H1 (cell line): ENCODE measurements around the gene EYA4.

Source experiments
- ATF2 ChIP-seq: IDR thresholded peaks from 2 replicates; pipeline ENCODE4 v1.6.1; 2012; ENCODE audit warnings: low read length, inconsistent platforms
- CBX5 ChIP-seq: fragments of 300-800, 300-1000 bp; sonication (generic); IDR thresholded peaks from 2 replicates; pipeline ENCODE4 v1.7.1; 2016; ENCODE audit warnings: antibody characterized with exemption, low read length, low read depth
- TF ChIP-seq, protein P1 (sequence below): IDR thresholded peaks from 2 replicates; pipeline ENCODE4 v1.6.1; 2011; ENCODE audit warnings: low read length, improper control_type of control experiment
- TF ChIP-seq, protein P2 (sequence below), 3 experiments: IDR thresholded peaks; 1 replicate in 2 of 3; 2 replicates in 1 of 3; pipeline versions ENCODE4 v1.5.1 to v1.6.1; 2011; ENCODE audit warnings: low read length in 3 of 3, mild to moderate bottlenecking in 3 of 3, inconsistent platforms in 2 of 3, low read depth in 1 of 3, moderate library complexity in 1 of 3; ENCODE audit not compliant: insufficient read depth in 1 of 3; ENCODE audit errors: control extremely low read depth in 1 of 3

GRCh38 chr6:133218852-133219251, 22.3 kb upstream of the EYA4 start:
- TF ChIP-seq, protein P1, sequence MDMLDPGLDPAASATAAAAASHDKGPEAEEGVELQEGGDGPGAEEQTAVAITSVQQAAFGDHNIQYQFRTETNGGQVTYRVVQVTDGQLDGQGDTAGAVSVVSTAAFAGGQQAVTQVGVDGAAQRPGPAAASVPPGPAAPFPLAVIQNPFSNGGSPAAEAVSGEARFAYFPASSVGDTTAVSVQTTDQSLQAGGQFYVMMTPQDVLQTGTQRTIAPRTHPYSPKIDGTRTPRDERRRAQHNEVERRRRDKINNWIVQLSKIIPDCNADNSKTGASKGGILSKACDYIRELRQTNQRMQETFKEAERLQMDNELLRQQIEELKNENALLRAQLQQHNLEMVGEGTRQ = no peak
- TF ChIP-seq ATF2 = no peak
- no peak for TF ChIP-seq CBX5
- TF ChIP-seq, protein P2, sequence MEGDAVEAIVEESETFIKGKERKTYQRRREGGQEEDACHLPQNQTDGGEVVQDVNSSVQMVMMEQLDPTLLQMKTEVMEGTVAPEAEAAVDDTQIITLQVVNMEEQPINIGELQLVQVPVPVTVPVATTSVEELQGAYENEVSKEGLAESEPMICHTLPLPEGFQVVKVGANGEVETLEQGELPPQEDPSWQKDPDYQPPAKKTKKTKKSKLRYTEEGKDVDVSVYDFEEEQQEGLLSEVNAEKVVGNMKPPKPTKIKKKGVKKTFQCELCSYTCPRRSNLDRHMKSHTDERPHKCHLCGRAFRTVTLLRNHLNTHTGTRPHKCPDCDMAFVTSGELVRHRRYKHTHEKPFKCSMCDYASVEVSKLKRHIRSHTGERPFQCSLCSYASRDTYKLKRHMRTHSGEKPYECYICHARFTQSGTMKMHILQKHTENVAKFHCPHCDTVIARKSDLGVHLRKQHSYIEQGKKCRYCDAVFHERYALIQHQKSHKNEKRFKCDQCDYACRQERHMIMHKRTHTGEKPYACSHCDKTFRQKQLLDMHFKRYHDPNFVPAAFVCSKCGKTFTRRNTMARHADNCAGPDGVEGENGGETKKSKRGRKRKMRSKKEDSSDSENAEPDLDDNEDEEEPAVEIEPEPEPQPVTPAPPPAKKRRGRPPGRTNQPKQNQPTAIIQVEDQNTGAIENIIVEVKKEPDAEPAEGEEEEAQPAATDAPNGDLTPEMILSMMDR (IDR thresholded peaks at IDR 0.05; ENCODE audit: control extremely low read depth in 1 of 3, insufficient read depth in 1 of 3, low read depth in 1 of 3, low read length in 3 of 3) = no peak
